ENCODE data around the gene ZNF143. TPM values are rescaled to one million over a fixed set of nuclear protein-coding genes. Genes with fewer than 3 reads are reported as not detected.

Gene ZNF143
- total RNA-seq, 4 donors from 2014 or later = 41.6 to 144 (median 44.3) TPM

DNA sequence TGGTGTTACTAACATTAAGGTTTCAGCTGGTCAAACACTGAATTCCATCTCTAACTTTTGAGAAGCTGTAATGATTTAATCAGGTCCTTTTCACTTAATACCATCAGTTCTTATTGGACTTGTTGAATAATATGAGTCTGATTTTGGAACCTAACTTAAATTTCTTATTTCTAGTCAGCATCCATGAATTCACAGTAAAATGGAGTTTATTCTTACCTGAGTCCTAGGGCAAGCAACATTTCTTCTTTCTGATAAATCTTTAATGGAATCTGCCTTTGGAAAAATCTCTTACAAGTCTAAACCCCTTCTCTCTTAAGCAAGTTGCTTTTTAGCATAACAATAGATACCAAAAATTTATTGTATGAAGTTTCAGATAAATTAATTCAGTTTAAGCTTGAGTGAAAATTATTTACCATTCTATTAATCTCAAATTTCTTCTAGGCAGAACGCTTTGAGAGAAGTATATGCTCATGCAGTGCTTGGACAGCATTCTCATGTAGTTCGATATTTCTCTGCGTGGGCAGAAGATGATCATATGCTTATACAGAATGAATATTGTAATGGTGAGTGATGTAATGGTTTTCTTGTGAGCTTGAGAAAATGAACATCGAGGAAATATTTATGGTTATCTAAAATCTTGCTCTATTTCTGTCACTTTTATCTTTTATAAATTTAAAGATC lies 116.0 kb downstream of the ZNF143 start:
- TF ChIP-seq, protein P1, sequence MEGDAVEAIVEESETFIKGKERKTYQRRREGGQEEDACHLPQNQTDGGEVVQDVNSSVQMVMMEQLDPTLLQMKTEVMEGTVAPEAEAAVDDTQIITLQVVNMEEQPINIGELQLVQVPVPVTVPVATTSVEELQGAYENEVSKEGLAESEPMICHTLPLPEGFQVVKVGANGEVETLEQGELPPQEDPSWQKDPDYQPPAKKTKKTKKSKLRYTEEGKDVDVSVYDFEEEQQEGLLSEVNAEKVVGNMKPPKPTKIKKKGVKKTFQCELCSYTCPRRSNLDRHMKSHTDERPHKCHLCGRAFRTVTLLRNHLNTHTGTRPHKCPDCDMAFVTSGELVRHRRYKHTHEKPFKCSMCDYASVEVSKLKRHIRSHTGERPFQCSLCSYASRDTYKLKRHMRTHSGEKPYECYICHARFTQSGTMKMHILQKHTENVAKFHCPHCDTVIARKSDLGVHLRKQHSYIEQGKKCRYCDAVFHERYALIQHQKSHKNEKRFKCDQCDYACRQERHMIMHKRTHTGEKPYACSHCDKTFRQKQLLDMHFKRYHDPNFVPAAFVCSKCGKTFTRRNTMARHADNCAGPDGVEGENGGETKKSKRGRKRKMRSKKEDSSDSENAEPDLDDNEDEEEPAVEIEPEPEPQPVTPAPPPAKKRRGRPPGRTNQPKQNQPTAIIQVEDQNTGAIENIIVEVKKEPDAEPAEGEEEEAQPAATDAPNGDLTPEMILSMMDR (IDR thresholded peaks at IDR 0.05) = no peak
- TF ChIP-seq POLR2A (IDR thresholded peaks at IDR 0.05) = no peak
- no peaks in the 10 kb centered on the region for H3K9me3 ChIP-seq
- H3K4me3 ChIP-seq = peak overlapping the region; percentile 76 to 83
- intact Hi-C loops (cut with DNase I; ENCODE audit: low total_unique reads) = no loop called here
- no peak for DNase-seq
- no peaks in the 10 kb centered on the region for H3K27me3 ChIP-seq
- no peaks in the 10 kb centered on the region for H3K4me1 ChIP-seq
- H3K27ac ChIP-seq = peak overlapping the region; percentile 97 to 99
- no peaks in the 10 kb centered on the region for H3K36me3 ChIP-seq

- peak overlapping the region; percentile 76 to 83 for H3K4me3 ChIP-seq
- no peak for DNase-seq
- H3K4me1 ChIP-seq = no peaks in the 10 kb centered on the region
- no peaks in the 10 kb centered on the region for H3K9me3 ChIP-seq
- no peaks in the 10 kb centered on the region for H3K27me3 ChIP-seq
- intact Hi-C loops (cut with DNase I; ENCODE audit: low total_unique reads) = no loop called here
- TF ChIP-seq, protein P1 (IDR thresholded peaks at IDR 0.05) = no peak
- TF ChIP-seq POLR2A (IDR thresholded peaks at IDR 0.05) = no peak
- peak overlapping the region; percentile 97 to 99 for H3K27ac ChIP-seq
- no peaks in the 10 kb centered on the region for H3K36me3 ChIP-seq
Measured at GRCh38 chr11:9577556-9577955, 116.7 kb downstream of the ZNF143 start.

Small RNAs within 50 kb of the gene (small RNA-seq; reads per million reads assigned to genes)
- gene RF01210 = not detected
- 83.1 reads per million, percentile 94 among the genes with 10 or more reads in this experiment for gene SNORA23

Other genes starting within 250 kb of the ZNF143 start
- 100 to 1,000 TPM in 2 of 4 donors, 10 to 100 TPM in 2; 60.0 to 199 (median 99.4) TPM for gene DENND5A, start 195.7 kb upstream of the ZNF143 start, total RNA-seq
- 10 to 100 TPM; 16.5 to 54.8 (median 24.4) TPM for gene TMEM41B, start 146.4 kb upstream of the ZNF143 start, total RNA-seq
- gene IPO7, start 76.4 kb upstream of the ZNF143 start, total RNA-seq = 100 to 1,000 TPM in 2 of 4 donors, 10 to 100 TPM in 2; 79.1 to 188 (median 140) TPM
- 100 to 1,000 TPM in 1 of 4 donors, 10 to 100 TPM in 3; 30.0 to 105 (median 60.0) TPM for gene WEE1, start 112.7 kb downstream of the ZNF143 start, total RNA-seq
- 10 to 100 TPM; 11.5 to 65.6 (median 41.5) TPM for gene SWAP70, start 203.1 kb downstream of the ZNF143 start, total RNA-seq

Measured in uterus (tissue), 4 donors.